Tibial artery (tissue), 4 donors: ENCODE measurements around the gene KLK5.
"Not testable (repeated sequence)": the region's sequence is repeated elsewhere in the genome, so short reads cannot be mapped to it uniquely, and the experiment has no call there.

Experiments used
- DNase-seq, 2 donors: peaks; one replicate each; pipeline ENCODE4 v3.0.0-alpha.2; 2019
- H3K27ac ChIP-seq, 2 donors: fragments of 200-600 bp; sonication (generic) in 1 of 2; 1 replicate in 1 of 2; 2 replicates in 1 of 2; pipeline ENCODE4 v1.5.1; 2018 to 2019; ENCODE audit warnings: mild to moderate bottlenecking in 1 of 2
- H3K27me3 ChIP-seq, 2 donors: fragments of 200-600 bp; sonication (generic) in 1 of 2; one replicate each; pipeline versions ENCODE4 v1.5.1 to v1.6.0; 2016 to 2019
- H3K36me3 ChIP-seq, 3 donors: fragments of 200-600 bp; sonication (generic) in 2 of 3; one replicate each; pipeline ENCODE4 v1.5.1; 2016 to 2019; ENCODE audit warnings: mild to moderate bottlenecking in 2 of 3
- H3K4me1 ChIP-seq, 4 donors: fragments of 200-600 bp; sonication (generic) in 2 of 4; 1 replicate in 3 of 4; 2 replicates in 1 of 4; pipeline ENCODE4 v1.5.1; 2016 to 2019
- H3K4me3 ChIP-seq, 2 donors: fragments of 200-600 bp; sonication (generic) in 1 of 2; 1 replicate in 1 of 2; 2 replicates in 1 of 2; pipeline ENCODE4 v1.5.1; 2018 to 2019; ENCODE audit warnings: mild to moderate bottlenecking in 2 of 2
- H3K9me3 ChIP-seq, 3 donors: fragments of 200-600 bp; sonication (generic) in 1 of 3; one replicate each; pipeline ENCODE4 v1.5.1; 2016 to 2019
- CTCF ChIP-seq, 2 experiments: fragments of 200-600 bp in 1 of 2; fragments of 450-650 bp in 1 of 2; IDR thresholded peaks; one replicate each; pipeline ENCODE4 v1.5.1; 2017 to 2019; ENCODE audit warnings: antibody characterized with exemption in 2 of 2, mild to moderate bottlenecking in 1 of 2, moderate library complexity in 1 of 2
- intact Hi-C: fragments of 100-400 bp; cut with DNase I; formaldehyde crosslinking; loops from one replicate; pipeline ENCODE4 v1.15.0; 2023; ENCODE audit warnings: low total_unique reads

Gene KLK5

GRCh38 chr19:50998686-50999085 is 45.8 kb upstream of the KLK5 start:
- Histone ChIP-seq H3K4me3 (no peak overlapping the region), H3K9me3 (no peaks in the 10 kb centered on the region), H3K27me3 (peaks cover 0 to 40% of the 10 kb centered on the region in 2 donors), H3K4me1 (peaks cover 0 to 11% (median 0%) of the 10 kb centered on the region in 4 donors), H3K36me3 (no peaks in the 10 kb centered on the region), H3K27ac (no peak overlapping the region)
- intact Hi-C loops: no loop called here
- no peak for DNase-seq
- TF ChIP-seq CTCF (IDR thresholded peaks at IDR 0.05): no peak

- no peak for TF ChIP-seq CTCF (IDR thresholded peaks at IDR 0.05)
- no peak overlapping the region for H3K4me3 ChIP-seq
- no peaks in the 10 kb centered on the region for H3K9me3 ChIP-seq
- H3K4me1 ChIP-seq: peaks cover 0 to 11% (median 0%) of the 10 kb centered on the region in 4 donors
- DNase-seq: no peak
- no peaks in the 10 kb centered on the region for H3K36me3 ChIP-seq
- no peak overlapping the region for H3K27ac ChIP-seq
- intact Hi-C loops: no loop called here
- peaks cover 0 to 35% of the 10 kb centered on the region in 2 donors for H3K27me3 ChIP-seq
Observed at GRCh38 chr19:50998061-50998460, 45.2 kb upstream of the KLK5 start.

- H3K27ac ChIP-seq: no peak overlapping the region
- H3K36me3 ChIP-seq: no peaks in the 10 kb centered on the region
- H3K4me3 ChIP-seq: no peak overlapping the region
- no peak for TF ChIP-seq CTCF (IDR thresholded peaks at IDR 0.05)
- H3K27me3 ChIP-seq: no peaks in the 10 kb centered on the region
- intact Hi-C loops: no loop called here
- H3K9me3 ChIP-seq: no peaks in the 10 kb centered on the region
- H3K4me1 ChIP-seq: no peaks in the 10 kb centered on the region
- DNase-seq: no peak
Observed at GRCh38 chr19:50994129-50994528, 41.3 kb upstream of the KLK5 start.

- TF ChIP-seq CTCF (IDR thresholded peaks at IDR 0.05): no peak
- Histone ChIP-seq H3K9me3 (no peaks in the 10 kb centered on the region), H3K4me1 (no peaks in the 10 kb centered on the region), H3K36me3 (no peaks in the 10 kb centered on the region), H3K4me3 (no peak overlapping the region), H3K27me3 (no peaks in the 10 kb centered on the region), H3K27ac (no peak overlapping the region)
- DNase-seq: no peak
- intact Hi-C loops: no loop called here
Observed at GRCh38 chr19:50992666-50993035, 39.8 kb upstream of the KLK5 start.

GRCh38 chr19:50984416-50984815 is 31.6 kb upstream of the KLK5 start:
- intact Hi-C loops, H3K27ac ChIP-seq, H3K4me1 ChIP-seq, H3K9me3 ChIP-seq, H3K4me3 ChIP-seq, H3K36me3 ChIP-seq, DNase-seq: not testable (repeated sequence)
- H3K27me3 ChIP-seq: peaks cover 0 to 30% of the 10 kb centered on the region in 2 donors

- Histone ChIP-seq H3K27ac (no peak within 1 kb of the TSS), H3K4me3 (no peak within 1 kb of the TSS), H3K9me3 (no peaks in the 10 kb centered on the region), H3K27me3 (peaks cover 0 to 32% of the 10 kb centered on the region in 2 donors), H3K36me3 (no peaks in the 10 kb centered on the region), H3K4me1 (no peaks in the 10 kb centered on the region)
- TF ChIP-seq CTCF (IDR thresholded peaks at IDR 0.05): no peak
- DNase-seq: no peak
- intact Hi-C loops: no loop called here
Observed at GRCh38 chr19:50983625-50984292, 30.9 kb upstream of the KLK5 start, which contains the start of gene KLK7. Gene KLK7 (minus strand): TSS chr19:50983917. CDS start chr19:50982399, 1,518 bp downstream.
